ENCODE measurements around the gene KCTD7.
"Not testable (repeated sequence)": the region's sequence is repeated elsewhere in the genome, so short reads cannot be mapped to it uniquely, and the experiment has no call there.

The KCTD7 gene

DNA sequence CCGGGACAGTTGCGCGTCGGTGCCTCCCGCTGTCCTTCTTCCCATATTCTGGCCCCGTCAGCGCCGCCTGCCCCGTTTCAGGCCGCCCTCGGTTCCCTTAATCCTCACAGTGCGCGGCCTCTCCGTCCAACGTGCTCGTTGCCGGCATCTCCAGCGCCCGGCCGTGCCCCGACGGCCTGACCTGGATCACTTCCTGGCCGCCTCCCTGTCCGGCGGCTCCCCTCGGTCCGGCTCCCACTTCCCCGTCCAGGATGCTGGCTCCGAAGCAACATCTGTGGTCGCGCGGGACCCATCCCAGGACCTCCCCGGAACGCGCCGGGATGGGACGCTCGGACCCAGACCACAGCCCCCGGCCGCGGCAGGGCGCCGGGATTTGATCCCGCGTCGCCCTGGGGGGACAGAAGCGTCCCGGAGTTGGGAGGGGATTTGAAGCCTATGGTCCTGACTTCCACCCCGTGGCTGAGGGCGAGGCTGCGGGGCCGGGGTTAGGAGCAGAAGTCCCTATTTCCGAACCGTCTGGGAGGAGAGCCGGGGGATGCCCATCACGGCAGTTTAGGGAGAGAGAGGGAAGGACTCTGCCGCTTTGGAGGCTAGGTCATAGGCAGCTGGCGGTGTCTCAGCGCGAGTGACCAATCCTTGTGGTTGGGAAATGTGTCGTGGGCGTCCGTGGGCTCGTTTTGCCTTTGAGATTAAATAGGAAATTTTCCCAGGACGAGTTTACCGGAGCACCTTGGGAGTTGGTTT lies 53.8 kb downstream of the KCTD7 start:
- DNase-seq (ENCODE audit: low read depth), result no peak

GRCh38 chr7:66683094-66683769 lies 54.6 kb downstream of the KCTD7 start:
- DNase-seq (ENCODE audit: low read depth), result not testable (repeated sequence)

DNA sequence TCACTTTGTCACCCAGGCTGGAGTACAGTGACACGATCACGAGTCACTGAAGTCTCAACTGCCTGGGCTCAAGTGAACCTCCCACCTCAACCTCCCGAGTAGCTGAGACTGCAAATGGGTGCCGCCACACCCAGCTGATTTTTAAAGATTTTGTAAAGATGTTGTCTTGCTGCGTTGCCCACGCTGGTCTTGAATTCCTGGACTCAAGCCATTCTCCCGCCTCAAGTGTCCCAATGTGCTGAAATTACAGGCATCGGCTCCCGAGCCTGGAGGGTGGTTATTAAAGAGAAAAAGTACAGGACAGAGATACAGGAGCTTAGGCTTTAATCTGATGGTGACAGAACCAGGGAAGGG lies 55.1 kb downstream of the KCTD7 start:
- DNase-seq (ENCODE audit: low read depth), result no peak

DNA sequence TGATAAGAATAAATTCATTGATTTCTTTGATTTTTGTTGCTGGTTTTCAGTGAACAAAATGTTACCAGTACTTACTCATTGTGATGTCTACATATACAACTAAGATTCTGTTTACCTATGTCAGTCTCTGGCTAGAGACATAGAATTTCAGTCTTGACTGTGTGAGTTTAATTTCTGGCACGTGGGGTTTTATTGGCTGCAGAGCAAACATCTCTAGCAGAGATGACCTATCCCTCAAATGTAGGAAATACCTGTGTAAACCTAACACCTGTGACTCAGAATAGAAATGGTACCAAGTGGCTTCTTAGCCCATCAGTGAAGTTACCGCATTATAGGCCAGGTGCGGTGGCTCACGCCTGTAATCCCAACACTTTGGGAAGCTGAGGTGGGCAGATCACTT lies 57.0 kb downstream of the KCTD7 start:
- not testable (repeated sequence) for DNase-seq (ENCODE audit: low read depth)

DNA sequence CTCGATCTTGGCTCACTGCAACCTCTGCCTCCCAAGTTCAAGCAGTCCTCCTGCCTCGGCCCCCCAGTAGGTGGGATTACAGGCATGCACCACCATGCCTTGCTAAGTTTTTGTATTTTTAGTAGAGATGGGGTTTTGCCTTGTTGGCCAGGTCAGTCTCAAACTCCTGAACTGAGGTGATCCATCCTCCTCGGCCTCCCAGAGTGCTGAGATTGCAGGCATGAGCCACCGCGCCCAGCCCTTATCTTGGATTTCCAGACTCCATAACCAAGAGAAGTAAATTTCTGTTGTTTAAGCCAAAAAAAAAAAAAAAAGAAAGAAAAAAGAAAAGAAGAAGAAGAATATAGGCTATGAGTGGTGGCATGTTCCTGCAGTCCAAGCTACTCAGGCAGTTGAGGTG lies 58.5 kb downstream of the KCTD7 start:
- DNase-seq (ENCODE audit: low read depth), result no peak

DNA sequence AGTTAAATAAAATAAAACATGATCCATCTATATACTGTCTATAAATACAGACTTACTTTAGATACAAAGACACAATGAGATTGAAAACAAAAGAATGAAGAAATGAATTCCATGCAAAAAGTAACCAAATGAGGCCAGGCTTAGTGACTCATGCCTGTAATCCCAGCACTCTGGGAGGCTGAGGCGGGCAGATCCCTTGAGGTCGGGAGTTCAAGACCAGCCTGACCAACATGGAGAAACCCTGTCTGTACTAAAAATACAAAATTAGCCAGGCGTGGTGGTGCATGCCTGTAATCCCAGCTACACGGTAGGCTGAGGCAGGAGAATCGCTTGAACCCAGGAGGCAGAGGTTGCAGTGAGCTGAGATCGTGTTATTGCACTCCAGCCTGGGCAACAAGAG lies 59.0 kb downstream of the KCTD7 start:
- DNase-seq (ENCODE audit: low read depth), result not testable (repeated sequence)

GRCh38 chr7:66689081-66689480 lies 60.4 kb downstream of the KCTD7 start:
- no peak for DNase-seq (ENCODE audit: low read depth)

DNA sequence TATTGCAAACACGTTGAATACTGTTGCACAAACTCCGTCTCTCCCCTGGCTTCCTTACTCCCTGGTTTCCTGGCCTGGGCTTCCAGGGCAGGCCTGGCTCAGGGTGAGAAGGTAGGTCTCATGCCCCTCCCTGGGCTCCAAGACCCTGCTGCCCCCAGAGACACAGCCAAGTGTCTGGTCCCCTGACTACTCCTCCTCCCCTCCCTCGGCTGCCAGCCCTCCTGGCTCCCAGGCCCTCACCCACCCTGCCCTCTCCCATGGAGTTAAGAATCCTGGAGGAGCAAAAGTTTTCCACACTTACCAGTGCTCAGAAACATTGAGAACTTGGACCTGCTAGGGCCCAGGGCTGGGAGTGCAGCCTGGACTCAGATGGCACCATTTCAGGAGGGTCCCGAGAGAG lies 64.7 kb downstream of the KCTD7 start:
- no peak for DNase-seq (ENCODE audit: low read depth)
